B cell (primary cell): ENCODE measurements around the gene SMCO1. TPM values are rescaled to one million over a fixed set of nuclear protein-coding genes. Genes with fewer than 3 reads are reported as not detected.

Experiments
- ATAC-seq: fragments of 200-7000 bp; cut with Tn5 transposase; one replicate; pipeline ENCODE4 v1.10.0; 2021; ENCODE audit warnings: low read depth, mild to moderate bottlenecking, moderate number of reproducible peaks, moderate library complexity
- CTCF ChIA-PET: fragments of 350-600 bp; sonication (Branson Sonifier 250); formaldehyde crosslinking; loops from one replicate; lab custom pipeline; 2021; ENCODE audit warnings: antibody characterized with exemption, inconsistent platforms; lab: Charles Lee
- POLR2A ChIA-PET: fragments of 350-600 bp; sonication (Branson Sonifier 250); formaldehyde crosslinking; loops from one replicate; lab custom pipeline; 2021; ENCODE audit warnings: antibody characterized with exemption; lab: Charles Lee
- DNase-seq: peaks from one replicate; pipeline ENCODE4 v3.0.0; 2013
- H2AFZ ChIP-seq: 2 replicates; pipeline ENCODE4 v1.6.1; 2012; ENCODE audit warnings: mild to moderate bottlenecking, low read depth, low read length; ENCODE audit not compliant: insufficient read depth, poor library complexity, severe bottlenecking
- H3K27ac ChIP-seq, 2 donors: 1 replicate in 1 of 2; 2 replicates in 1 of 2; pipeline ENCODE4 v1.5.1; 2012 to 2013; ENCODE audit warnings: low read length in 2 of 2, mild to moderate bottlenecking in 2 of 2, moderate library complexity in 1 of 2
- H3K27me3 ChIP-seq, 4 experiments: fragments of 200-600 bp in 1 of 4; sonication (generic) in 1 of 4; replicated peaks in 1 of 4; 1 replicate in 2 of 4; 2 replicates in 2 of 4; pipeline versions ENCODE4 v1.6.1 to v1.7.0; 2013 to 2016; ENCODE audit warnings: low read length in 3 of 4, mild to moderate bottlenecking in 2 of 4, mixed read lengths in 1 of 4, moderate library complexity in 1 of 4; ENCODE audit not compliant: insufficient read depth in 4 of 4, control insufficient read depth in 3 of 4; ENCODE audit errors: control extremely low read depth in 1 of 4
- H3K36me3 ChIP-seq, 2 experiments: replicated peaks in 1 of 2; 1 replicate in 1 of 2; 2 replicates in 1 of 2; pipeline versions ENCODE4 v1.6.1 to v1.7.1; 2013; ENCODE audit warnings: low read length in 1 of 2; ENCODE audit not compliant: insufficient read depth in 2 of 2, control insufficient read depth in 1 of 2; ENCODE audit errors: control extremely low read depth in 1 of 2, extremely low read depth in 1 of 2
- H3K4me1 ChIP-seq, 2 donors: fragments of 200-600 bp in 1 of 2; sonication (generic) in 1 of 2; 1 replicate in 1 of 2; 2 replicates in 1 of 2; pipeline versions ENCODE4 v1.5.1 to v1.6.1; 2013 to 2017; ENCODE audit warnings: low read length in 2 of 2; ENCODE audit not compliant: control insufficient read depth in 2 of 2, insufficient read depth in 2 of 2
- H3K4me2 ChIP-seq: replicated peaks from 2 replicates; pipeline ENCODE3; 2012; ENCODE audit warnings: mild to moderate bottlenecking, low read depth, low read length; ENCODE audit not compliant: poor library complexity, severe bottlenecking
- H3K4me3 ChIP-seq, 5 experiments: fragments of 200-600 bp in 1 of 5; sonication (generic) in 1 of 5; 1 replicate in 3 of 5; 2 replicates in 2 of 5; pipeline versions ENCODE4 v1.5.1 to v1.7.0; 2011 to 2016; ENCODE audit warnings: low read length in 4 of 5, mild to moderate bottlenecking in 4 of 5, low read depth in 2 of 5, control low read depth in 1 of 5, moderate library complexity in 1 of 5; ENCODE audit not compliant: insufficient read depth in 1 of 5; ENCODE audit errors: control extremely low read depth in 1 of 5, extremely low read depth in 1 of 5
- H3K79me2 ChIP-seq: fragments of 200-600 bp; sonication (generic); one replicate; pipeline ENCODE4 v1.6.0; 2016; ENCODE audit warnings: low read length; ENCODE audit not compliant: control insufficient read depth, insufficient read depth
- H3K9ac ChIP-seq: fragments of 200-600 bp; sonication (generic); 2 replicates; pipeline ENCODE4 v1.6.1; 2017; ENCODE audit warnings: mild to moderate bottlenecking, low read length, moderate library complexity
- H3K9me3 ChIP-seq, 3 donors: one replicate each; pipeline versions ENCODE4 v1.6.1 to v1.7.1; 2013; ENCODE audit warnings: low read length in 2 of 3; ENCODE audit not compliant: control insufficient read depth in 2 of 3, insufficient read depth in 1 of 3; ENCODE audit errors: control extremely low read depth in 1 of 3
- H4K20me1 ChIP-seq: 2 replicates; pipeline ENCODE4 v1.6.0; 2012; ENCODE audit warnings: mild to moderate bottlenecking, low read length; ENCODE audit not compliant: insufficient read depth, control insufficient read depth, poor library complexity, severe bottlenecking
- H3K27ac Mint-ChIP-seq: one replicate; pipeline ENCODE4 v1.8.0; 2021; ENCODE audit warnings: mixed read lengths
- H3K27me3 Mint-ChIP-seq: one replicate; pipeline ENCODE4 v1.8.0; 2021; ENCODE audit warnings: mixed read lengths
- H3K4me1 Mint-ChIP-seq: one replicate; pipeline ENCODE4 v1.8.0; 2021; ENCODE audit warnings: mixed read lengths
- H3K4me3 Mint-ChIP-seq: one replicate; pipeline ENCODE4 v1.8.0; 2021; ENCODE audit warnings: mixed read lengths
- H3K9me3 Mint-ChIP-seq: one replicate; pipeline ENCODE4 v1.8.0; 2022; ENCODE audit warnings: mixed read lengths; ENCODE audit not compliant: insufficient read depth
- CTCF ChIP-seq: fragments of 200-600 bp; IDR thresholded peaks from one replicate; pipeline ENCODE4 v1.8.0; 2022; ENCODE audit warnings: antibody characterized with exemption, mild to moderate bottlenecking
- EZH2 ChIP-seq: IDR thresholded peaks from 2 replicates; pipeline ENCODE4 v1.6.1; 2012; ENCODE audit warnings: borderline replicate concordance, low read depth, mild to moderate bottlenecking, moderate library complexity, low read length; ENCODE audit not compliant: insufficient read depth, poor library complexity, severe bottlenecking
- WGBS: methylation state at CpG from one replicate; pipeline ENCODE4 v1.1.5; 2013; ENCODE audit warnings: missing lambda C conversion rate; ENCODE audit not compliant: insufficient coverage; 5-methylcytosine and 5-hydroxymethylcytosine counted together
- intact Hi-C: fragments of 100-400 bp; cut with micrococcal nuclease; formaldehyde crosslinking; loops from one replicate; pipeline ENCODE4 v1.10.0; 2022
- polyA plus RNA-seq: library from polyadenylated mRNA; depleted of rRNA; stranded (reverse); fragments of >200 nt; gene quantifications from 2 replicates; pipeline ENCODE4 v1.2.3, GENCODE V29; 2012
- total RNA-seq, 2 donors: library from RNA; stranded (reverse); fragments of 120-200 nt in 1 of 2; gene quantifications; 1 replicate in 1 of 2; 2 replicates in 1 of 2; pipeline versions ENCODE4 v1.2.3 to v1.2.4, GENCODE V29; 2013 to 2022

The SMCO1 gene
- total and polyA plus RNA-seq, 2 donors (not counting 1 experiment from before 2014, with no cell fraction given), result not detected

DNA sequence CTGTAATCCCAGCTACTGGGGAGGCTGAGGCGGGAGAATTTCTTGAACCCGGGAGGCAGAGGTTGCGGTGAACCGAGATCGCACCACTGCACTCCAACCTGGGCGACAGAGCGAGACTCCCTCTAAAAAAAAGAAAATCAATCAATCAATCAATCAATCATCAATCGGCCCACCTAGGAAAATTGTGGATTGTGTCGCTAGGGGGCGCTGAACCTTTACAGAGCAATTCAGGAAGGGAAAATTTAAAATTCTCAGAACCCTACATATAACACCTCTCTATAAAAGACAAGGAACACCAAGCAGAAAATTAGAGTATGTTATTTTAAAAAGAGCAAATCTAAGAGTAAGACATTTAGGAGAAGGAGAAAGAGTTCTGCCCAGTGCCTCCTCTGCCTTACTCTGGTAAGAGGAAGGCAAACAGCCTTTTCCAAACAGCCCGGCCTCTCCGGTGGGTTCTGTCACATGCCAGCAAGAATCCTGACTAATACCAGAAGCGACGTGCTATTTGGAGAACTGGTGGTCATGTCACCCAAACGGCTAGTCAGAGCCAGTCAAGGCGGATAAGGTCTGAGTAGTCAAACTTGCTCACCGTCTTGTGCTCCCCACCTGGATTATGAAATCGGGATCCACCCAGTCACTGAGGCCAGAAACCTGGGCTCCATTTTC, 22.3 kb upstream of the SMCO1 start:
- no peaks in the 10 kb centered on the region for H3K9me3 ChIP-seq
- WGBS, result 69% methylated on average over 13 of the region's 18 CpGs
- H3K36me3 ChIP-seq, result no peaks in the 10 kb centered on the region
- no peak overlapping the region for H3K27ac ChIP-seq
- H3K27ac Mint-ChIP-seq, result no peak overlapping the region
- no peaks in the 10 kb centered on the region for H4K20me1 ChIP-seq
- H3K9me3 Mint-ChIP-seq, result no peaks in the 10 kb centered on the region
- no peak overlapping the region for H3K4me3 ChIP-seq
- H3K4me1 ChIP-seq, result no peaks in the 10 kb centered on the region
- intact Hi-C loops, result loop anchor here (1.0 kb wide), 1 partner anchor 31 kb away; the partner anchor contains the start of genes FBXO45 and WDR53
- ATAC-seq (no peak), DNase-seq (peak; percentile 69)
- H3K4me3 Mint-ChIP-seq, result no peak overlapping the region
- no peak for TF ChIP-seq EZH2
- TF ChIP-seq CTCF, result peak; percentile 86
- H2AFZ ChIP-seq, result no peak overlapping the region
- ChIA-PET CTCF (interaction anchor here (0.6 to 3.0 kb wide), 7 partner anchors 9 to 434 kb away, joined by 3 to 9 read pairs (median 4); no protein-coding TSS in a partner anchor), POLR2A (no interaction called here)
- H3K4me1 Mint-ChIP-seq, result no peaks in the 10 kb centered on the region
- no peaks in the 10 kb centered on the region for H3K79me2 ChIP-seq
- H3K27me3 Mint-ChIP-seq, result peaks cover 4% of the 10 kb centered on the region
- H3K9ac ChIP-seq, result no peak overlapping the region
- H3K27me3 ChIP-seq, result no peaks in the 10 kb centered on the region
- no peak overlapping the region for H3K4me2 ChIP-seq

DNA sequence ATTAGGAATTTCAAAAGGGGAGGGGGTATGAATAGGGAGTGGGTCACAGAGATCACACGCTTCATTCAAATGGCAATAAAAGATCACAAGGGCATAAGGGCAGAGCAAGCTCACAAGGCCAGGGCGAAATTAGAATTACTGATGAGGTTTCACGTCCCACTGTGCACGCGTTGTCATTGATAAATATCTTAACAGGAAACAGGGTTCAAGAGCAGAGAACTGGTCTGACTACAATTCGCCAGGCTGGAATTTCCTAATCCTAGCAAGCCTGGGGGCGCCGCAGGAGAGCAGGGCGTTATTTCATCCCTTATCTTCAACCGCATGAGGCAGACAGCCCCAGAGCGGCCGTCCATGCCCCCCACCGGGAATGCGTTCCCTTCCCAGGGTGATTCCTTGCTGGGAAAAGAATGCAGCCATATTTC, 18.1 kb upstream of the SMCO1 start:
- DNase-seq (no peak), ATAC-seq (no peak)
- H3K9ac ChIP-seq, result no peak overlapping the region
- peaks cover 2% of the 10 kb centered on the region for H3K4me1 Mint-ChIP-seq
- H3K79me2 ChIP-seq, result no peaks in the 10 kb centered on the region
- H3K27me3 Mint-ChIP-seq, result peaks cover 6% of the 10 kb centered on the region
- no peak overlapping the region for H3K27ac Mint-ChIP-seq
- peaks cover 6 to 8% of the 10 kb centered on the region in 2 donors for H3K4me1 ChIP-seq
- H3K4me3 ChIP-seq, result no peak overlapping the region
- H3K27me3 ChIP-seq, result peaks cover 0 to 2% (median 0%) of the 10 kb centered on the region in 4 experiments
- no peak overlapping the region for H2AFZ ChIP-seq
- CTCF ChIA-PET, result no interaction called here
- POLR2A ChIA-PET, result no interaction called here
- TF ChIP-seq EZH2 (no peak), CTCF (no peak)
- H3K9me3 Mint-ChIP-seq, result no peaks in the 10 kb centered on the region
- H3K9me3 ChIP-seq, result peaks cover 0 to 15% (median 0%) of the 10 kb centered on the region in 3 donors
- H4K20me1 ChIP-seq, result no peaks in the 10 kb centered on the region
- intact Hi-C loops, result no loop called here
- H3K4me3 Mint-ChIP-seq, result no peak overlapping the region
- no peaks in the 10 kb centered on the region for H3K36me3 ChIP-seq
- no peak overlapping the region for H3K4me2 ChIP-seq
- WGBS, result 88% methylated on average over 14 of the region's 14 CpGs
- no peak overlapping the region for H3K27ac ChIP-seq
